Renal pelvis (tissue), 4 donors: Measurements from ENCODE around the gene ACTR2. TPM values are rescaled to one million over a fixed set of nuclear protein-coding genes. Genes with fewer than 3 reads are reported as not detected.
A peak's percentile ranks its signal among the peaks of the same experiment; 100 is the strongest.
"Not testable (repeated sequence)": the region's sequence is repeated elsewhere in the genome, so short reads cannot be mapped to it uniquely, and the experiment has no call there.

ENCODE experiments used
- DNase-seq: peaks from one replicate; pipeline ENCODE4 v3.0.0-alpha.2; 2013
- polyA plus RNA-seq, 3 donors: library from polyadenylated mRNA; unstranded; fragments of 120-200 nt; gene quantifications; one replicate each; pipeline ENCODE4 v1.2.1, GENCODE V29; 2013; ENCODE audit not compliant: insufficient read length in 3 of 3

The ACTR2 gene
- polyA plus RNA-seq, 3 donors, result 156 to 182 (median 176) TPM

DNA sequence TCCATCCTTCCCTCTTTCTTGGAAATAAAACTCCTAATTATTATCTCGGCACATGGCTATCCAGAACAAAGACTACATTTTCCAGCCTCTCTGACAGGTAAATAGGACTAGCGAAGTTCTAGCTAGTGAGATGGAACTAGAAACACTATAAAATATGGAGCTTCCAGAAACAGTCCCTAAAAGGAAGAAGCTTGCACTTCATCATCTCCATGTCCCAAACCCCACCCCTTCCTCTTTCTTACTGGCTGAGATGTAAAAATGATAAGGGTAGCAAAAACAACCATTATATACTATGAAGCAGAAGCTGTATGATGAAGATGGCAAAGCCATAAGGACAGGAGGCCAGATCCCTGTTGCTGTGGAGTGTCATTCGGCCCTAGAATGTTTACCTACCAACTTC, 11.7 kb upstream of the ACTR2 start:
- DNase-seq, result no peak

DNA sequence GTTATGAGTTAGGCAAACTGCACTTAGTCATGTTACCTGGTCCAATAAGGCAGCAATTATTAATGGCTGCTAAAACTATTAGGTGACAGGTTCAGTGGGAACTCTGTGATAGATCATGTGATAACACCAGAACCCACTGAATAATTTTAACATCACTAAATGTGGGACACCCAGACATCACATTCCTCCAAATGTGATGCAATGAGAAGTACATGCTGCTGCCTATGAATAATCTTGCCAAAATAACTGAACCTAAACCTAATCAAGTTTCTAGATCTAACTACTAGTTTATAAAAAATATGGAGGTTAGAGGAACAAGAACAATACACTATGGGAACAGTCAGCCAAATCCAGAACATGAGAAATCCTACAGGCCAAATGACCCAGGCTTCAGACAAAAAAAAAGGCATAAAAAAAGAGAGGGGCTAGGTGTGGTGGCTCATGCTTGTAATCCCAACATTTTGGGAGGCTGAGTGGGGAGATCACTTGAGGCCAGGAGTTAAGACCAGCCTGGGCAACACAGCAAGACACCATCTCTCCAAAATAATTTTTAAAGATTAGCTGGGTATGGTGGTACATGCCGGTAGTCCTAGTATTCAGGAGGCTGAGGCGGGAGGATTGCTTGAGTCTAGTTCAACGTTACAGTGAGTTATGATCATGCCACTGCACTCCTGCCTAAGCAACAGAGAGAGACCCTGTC, 7.0 kb upstream of the ACTR2 start:
- DNase-seq, result no peak

DNA sequence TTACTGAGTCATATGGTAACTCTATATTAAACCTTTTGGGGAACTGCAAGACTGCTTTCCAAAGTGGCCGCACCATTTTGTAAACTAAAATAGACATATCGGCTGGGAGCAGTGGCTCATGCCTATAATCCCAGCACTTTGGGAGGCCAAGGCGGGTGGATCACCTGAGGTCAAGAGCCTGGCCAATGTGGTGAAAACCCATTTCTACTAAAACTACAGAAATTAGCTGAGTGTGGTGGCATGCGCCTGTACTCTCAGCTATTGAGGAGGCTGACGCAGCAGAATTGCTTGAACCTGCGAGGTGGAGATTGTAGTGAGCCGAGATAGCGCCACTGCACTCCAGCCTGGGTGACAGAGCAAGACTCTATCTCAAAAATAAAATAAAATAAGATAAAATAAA, 6.4 kb upstream of the ACTR2 start:
- DNase-seq, result not testable (repeated sequence)

DNA sequence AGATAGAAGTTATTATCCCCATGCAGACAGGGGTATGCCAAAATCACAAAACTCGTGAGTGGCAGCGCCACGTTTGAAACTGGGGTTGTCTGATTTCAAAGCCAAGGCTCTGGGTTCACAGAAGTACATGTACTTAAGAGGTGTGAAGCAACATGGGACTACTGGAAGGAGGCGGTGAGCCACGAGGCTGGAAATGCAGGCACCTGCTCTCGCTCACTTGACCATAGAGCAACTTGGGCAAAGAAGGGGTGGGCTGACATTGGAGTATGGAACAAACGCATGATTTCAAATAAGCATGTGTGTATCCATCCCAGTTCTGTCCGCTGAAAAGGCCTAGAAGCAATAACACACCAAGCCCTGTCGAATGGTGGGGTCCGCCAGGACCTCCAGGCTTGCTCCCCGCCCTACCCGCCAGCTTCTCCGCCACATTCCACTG, 593 bp upstream of the ACTR2 start:
- no peak for DNase-seq

DNA sequence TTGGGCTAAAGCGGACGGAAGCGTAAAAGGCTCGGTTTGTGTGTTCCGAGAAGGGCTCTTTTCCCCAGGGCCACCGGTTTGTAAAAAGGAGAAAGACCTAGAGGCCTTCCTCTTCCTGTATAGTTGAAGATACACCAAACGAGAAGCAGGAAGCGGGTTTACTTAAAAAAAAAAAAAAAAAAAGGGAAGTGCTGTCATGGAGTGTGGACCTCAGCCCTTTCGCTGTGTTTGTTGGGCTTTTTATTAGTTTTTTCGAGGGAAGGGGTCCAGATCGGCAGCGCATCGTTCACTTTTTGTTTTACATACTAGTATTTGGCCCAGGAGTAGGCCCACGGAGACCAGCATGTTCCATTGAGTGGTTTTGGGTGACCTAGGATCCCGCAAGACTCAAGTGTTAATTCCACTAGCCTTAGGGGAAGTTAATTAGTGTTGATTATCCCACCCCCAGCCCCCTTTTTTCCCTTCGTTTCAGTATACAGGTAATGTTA, 676 bp downstream of the ACTR2 start:
- no peak for DNase-seq

DNA sequence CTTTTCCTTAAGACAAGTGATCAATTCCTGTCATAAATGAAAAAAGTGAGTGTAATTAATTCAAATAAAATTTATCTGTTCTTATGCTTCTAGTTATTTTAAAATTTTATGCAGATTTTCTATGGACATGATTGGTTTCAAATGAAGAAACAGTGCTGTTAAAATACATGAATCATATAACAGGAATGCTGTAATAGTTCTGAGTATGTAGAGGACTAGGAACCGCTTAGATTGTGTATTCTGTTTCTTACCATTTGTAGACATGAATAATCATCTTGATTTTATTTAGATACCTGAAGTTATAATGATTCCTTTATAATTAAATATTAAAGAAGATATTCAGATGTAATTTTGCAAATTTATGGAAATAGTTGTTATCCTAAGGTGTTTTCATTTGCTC, 3.5 kb downstream of the ACTR2 start:
- no peak for DNase-seq

DNA sequence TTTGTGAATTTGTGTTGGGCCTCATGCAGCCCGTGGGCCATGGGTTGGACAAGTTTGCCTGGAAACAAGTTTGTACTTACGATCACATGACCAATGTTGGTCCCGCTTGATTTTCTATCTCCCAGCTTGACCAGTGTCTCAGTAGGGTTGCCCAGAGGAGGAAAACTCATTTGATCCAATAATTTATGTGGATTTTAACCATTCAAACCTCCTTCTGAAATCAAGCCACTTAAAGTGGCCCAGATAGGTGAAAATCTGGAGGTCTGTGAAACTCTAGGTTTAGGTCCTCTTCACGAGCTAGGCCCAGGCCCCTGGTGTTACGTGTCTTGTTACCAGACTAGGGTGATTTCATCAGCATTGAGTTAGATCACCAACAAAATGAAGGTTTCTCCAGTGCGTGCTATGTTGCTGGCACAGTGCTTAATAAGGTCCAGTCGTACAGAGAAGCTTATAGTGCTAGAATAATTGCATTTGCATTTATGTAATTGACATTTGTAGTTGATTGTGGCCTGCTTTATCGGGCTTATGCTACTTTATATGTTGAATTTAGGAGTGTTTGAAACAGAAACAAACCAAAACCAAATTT, 4.4 kb downstream of the ACTR2 start:
- DNase-seq, result no peak

DNA sequence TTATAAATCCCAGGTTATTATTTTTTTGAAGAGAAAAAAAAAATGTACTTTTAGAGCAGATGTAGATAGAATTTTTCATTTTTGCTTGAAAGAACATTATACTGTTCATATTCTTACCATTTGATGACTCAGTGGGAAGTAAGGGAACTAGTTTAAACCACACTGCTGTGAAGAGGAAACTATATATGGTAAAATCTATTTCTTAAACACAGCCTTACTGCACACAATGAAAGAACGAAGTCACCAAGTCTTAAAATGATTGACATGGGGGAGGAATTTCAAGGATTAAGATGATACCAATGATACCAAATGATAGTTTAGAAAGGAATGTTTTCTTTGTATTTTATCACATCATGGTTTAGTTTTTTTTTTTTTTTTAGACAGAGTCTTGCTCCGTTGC, 5.0 kb downstream of the ACTR2 start:
- DNase-seq, result no peak

DNA sequence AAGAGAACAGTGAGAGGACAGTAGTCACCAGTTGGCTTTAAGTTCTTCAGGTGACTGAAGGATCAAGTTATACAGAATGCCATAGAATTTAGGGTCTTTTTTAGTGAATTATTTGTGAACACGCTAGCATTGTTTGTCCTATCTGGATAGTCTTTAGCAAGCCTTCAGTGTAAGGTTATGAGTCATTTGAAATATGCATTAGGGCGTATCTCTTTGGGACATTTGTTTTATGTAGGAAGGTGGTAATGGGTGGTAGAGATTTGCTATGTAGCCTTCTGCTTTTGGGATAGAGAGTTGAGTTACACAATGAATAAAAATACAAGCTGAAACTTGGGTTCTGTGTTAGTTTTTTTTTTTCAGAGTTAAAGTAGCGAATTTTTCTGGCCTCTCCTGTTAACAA, 13.0 kb downstream of the ACTR2 start:
- no peak for DNase-seq

DNA sequence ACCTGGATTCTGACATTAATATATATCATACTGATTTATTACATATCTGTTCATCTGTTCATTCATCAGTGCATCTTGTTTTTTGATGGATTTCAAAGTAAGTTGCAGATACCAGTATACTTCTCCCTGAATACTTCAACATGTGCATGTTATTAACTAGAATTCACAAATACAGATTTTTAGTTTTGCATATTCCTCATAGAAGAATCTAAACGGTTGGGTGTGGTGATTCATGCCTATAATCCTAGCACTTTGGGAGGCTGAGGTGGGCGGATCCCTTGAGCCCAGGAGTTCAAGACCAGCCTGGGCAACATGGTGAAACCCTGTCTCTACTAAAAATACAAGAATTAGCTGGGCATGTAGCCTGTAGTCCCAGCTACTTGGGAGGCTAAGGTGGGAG, 16.8 kb downstream of the ACTR2 start:
- not testable (repeated sequence) for DNase-seq

DNA sequence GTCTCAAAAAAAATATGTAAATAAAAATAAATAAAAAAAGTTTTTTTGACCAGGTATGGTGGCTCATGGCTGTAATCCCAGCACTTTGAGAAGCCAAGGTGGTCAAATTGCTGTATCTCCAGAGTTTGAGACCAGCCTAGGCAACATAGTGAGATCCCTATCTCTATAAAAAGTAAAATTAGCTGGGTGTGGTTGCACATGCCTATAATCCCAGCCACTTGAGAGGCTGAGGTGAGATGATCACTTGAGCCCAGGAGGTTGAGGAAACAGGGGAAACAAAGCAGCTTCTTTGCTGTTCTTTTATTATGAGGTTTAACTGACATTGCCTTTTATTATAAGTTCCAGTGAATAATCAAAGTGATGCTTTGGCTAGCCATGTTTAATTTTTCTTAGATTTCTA, 25.0 kb downstream of the ACTR2 start:
- no peak for DNase-seq

DNA sequence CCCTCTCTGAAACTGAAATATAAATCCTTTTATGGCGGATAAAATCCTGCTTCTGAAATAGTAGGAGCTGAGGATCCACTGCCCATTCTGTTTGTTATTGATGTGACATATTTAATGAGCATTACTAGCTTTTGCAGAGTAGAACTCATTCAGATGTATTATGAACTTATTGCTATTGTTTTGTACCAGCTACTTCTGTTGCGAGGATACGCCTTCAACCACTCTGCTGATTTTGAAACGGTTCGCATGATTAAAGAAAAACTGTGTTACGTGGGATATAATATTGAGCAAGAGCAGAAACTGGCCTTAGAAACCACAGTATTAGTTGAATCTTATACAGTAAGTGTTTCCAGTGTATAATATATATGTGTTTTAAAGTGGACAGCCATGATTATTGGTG, 27.7 kb downstream of the ACTR2 start:
- no peak for DNase-seq

DNA sequence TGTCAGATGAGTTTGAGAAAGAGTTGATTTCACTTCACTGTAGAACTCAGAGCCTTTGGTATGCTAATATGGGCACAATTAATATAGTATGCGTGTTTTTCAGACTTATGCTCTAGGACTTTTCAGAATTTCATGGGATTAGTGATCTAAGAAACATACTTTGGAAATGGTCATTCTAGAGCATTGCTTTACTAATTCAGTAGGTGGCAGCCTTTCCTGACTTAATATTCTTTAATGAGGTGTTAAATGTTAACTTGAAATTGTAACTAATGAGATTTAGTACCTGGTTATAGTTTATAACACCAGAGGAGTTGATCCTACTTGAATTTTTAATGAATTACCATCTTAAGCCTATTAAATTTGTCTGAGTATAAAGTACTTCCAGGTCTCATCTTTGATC, 28.4 kb downstream of the ACTR2 start:
- no peak for DNase-seq

DNA sequence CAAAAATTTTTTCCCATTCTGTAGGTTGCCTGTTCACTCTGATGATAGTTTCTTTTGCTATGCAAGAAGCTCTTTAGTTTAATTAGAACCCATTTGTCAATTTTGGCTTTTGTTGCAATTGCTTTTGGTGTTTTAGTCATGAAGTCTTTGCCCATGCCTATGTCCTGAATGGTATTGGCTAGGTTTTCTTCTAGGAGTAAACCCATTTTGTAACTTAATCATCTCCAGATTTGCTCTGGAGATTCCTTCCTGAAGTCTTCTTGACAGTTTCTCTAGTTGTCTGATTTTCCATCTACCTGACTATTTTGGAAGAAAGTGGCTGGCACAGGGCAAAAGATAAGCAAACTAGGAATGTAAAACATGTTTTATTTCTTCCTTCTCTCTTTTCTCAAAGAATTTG, 30.2 kb downstream of the ACTR2 start:
- DNase-seq, result not testable (repeated sequence)

DNA sequence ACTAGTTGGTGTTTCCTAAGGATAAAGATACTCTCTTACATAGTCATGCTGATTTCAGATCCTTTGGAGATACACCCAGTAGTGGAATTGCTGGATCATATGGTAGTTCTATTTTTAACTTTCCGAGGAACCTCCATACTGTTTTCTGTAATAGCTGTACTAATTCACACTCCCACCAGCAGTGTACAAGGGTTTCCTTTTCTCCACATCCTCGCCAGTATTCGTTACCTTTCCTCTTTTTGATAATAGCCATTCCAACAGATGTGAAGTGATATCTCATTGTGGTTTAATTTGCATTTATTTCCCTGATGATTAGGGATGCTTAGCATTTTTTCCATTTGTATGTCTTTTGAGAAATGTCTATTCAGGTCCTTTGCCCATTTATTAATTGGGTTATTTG, 34.0 kb downstream of the ACTR2 start:
- DNase-seq, result no peak

DNA sequence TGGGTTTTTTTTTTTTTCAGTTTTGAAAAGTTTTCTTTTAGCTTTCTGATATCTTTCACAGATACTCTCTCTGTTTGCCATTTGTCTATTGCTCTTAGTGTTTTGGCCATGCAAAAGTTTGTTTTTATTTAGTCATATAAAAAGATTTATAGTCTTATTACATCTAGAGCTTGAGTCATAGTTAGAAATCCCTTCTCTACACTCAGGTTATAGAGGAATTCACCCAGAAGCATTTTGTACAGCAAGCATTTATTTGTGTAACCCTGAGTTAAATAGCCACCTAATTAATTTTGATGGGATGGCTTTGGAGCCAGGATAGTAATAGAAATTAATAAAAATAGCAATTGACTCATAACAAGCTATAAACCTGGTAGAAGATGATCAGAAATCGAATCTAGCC, 35.6 kb downstream of the ACTR2 start:
- DNase-seq, result no peak

DNA sequence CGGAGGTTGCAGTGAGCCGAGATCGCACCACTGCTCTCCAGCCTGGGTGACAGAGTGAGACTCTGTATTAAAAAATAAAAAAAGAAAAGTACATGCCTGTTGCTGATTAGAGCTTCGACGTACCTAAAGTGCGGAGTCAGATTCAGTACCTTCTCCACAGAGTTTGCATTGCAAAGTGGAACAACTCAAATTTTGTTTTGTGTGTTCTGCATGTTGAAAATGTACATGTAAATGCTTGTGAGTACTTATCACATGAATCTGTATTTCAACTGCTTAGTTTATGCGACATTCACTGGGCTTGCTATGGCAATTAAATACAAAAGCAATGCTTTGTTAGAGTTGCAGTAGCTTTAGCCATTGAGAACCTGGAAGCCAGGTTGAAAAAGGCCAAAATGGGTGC, 36.4 kb downstream of the ACTR2 start:
- no peak for DNase-seq

DNA sequence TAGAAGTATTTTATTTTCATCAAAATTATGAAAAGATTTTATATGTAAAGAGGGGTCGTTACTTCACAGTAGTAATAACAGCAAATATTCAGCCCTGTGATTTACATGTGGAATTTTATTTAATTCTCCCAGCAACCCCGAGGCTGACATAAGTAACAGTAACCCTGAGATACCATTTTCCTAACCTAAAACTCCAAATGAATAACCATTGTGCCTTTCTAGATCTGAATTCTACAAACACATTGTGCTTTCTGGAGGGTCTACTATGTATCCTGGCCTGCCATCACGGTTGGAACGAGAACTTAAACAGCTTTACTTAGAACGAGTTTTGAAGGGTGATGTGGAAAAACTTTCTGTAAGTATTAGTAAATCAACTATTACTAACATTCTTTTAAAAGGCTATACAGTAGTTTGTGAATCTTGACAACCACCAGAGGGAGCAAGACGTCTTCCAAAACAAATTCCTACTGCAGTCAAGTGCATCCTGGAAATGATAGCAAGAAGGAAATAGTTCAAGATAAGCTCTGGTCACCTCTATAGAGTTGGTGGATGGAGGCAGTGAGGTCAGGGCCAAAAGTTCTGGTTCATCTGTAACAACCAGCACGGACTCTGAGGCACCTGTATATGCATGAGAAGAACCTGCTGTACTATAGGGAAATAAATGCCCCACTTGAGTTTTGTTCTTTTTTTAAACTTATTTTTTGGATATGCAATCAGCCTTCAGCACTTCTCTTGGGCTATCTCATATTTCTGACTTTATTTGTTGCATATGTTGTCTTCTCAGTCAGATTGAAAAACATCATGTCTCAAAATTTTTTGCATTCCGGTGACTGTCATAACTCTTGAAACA, 37.4 kb downstream of the ACTR2 start:
- DNase-seq, result peak; percentile 87

DNA sequence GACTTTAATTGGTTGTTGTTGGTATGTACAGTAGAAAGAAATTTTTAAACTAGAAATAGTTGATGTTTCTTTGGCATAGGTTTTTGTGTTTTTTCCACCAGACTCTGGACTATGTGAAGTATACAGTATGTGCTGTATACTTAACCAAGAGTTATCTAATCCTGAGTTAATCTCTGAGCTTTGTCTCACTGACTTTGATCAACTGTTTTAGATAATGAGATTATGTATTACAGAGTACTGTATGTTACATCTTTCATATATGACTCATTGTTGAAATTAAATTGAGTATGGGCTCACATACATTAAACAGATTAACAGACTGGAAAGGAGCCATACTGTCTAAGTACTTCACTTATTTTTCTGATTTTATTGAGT, 38.0 kb downstream of the ACTR2 start:
- no peak for DNase-seq

DNA sequence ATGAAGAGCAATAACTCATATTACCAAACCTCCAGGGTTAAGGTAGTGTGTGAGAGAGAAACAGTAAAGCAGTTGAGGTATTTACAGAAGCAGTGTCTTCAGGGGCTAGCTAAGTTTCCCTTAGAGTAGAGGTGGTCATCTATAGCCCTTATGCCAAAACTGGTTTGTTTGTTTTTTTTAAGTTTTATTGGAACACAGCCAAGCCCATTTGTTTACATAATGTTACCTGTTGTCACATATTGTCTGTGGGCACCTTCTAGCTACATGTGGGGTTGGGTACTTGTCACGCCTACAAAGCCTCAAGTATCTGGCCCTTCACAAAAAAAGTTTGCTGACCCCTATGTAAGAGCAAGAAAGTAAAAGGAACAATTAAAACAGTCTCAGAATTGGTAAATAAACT, 39.4 kb downstream of the ACTR2 start:
- no peak for DNase-seq

DNA sequence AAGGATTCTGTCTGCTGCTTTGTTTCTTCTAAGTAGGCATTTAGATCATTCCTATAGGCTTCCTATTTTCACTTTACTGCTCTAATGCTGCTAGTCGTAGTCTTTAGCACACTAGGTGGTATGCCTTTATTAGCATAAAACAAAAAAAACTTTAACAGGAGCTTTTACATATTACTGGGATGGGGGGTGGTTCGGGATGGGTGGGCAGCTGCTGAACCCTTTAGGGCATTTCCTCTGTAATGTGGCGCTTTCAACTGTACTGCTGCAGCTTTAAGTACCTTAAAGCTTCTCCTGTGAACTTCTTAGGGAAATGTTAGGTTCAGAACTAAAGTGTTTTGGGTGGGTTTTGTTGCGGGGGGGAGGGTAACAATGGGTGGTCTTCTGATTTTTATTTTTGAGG, 41.3 kb downstream of the ACTR2 start:
- peak; percentile 17 for DNase-seq

DNA sequence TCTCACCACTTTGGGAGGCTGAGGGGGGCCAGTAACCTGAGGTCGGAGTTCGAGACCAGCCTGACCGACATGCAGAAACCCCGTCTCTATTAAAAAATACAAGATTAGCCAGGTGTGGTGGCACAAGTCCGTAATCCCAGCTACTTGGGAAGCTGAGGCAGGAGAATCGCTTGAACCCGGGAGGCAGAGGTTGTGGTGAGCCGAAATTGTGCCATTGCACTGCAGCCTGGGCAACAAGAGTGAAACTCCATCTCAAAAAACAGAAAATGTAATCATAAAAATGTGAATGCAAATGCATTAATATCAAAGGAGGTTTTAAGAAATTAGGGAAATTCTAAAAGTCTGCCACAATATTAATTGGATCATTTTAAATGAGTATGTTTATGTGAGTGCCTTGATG, 45.7 kb downstream of the ACTR2 start:
- DNase-seq, result no peak
